NCI-H82 treated with DMSO at 0.1 percent for 48 hours (cell line): ENCODE results near the gene KLF13.

Source experiments
- DNase-seq: peaks from one replicate; lab custom pipeline; 2025; ENCODE audit not compliant: unreplicated experiment; lab: John Stamatoyannopoulos, UW

The KLF13 gene

GRCh38 chr15:31298707-31299172, 27.9 kb upstream of the KLF13 start:
- peak; percentile 27 for DNase-seq

GRCh38 chr15:31300208-31300661, 26.4 kb upstream of the KLF13 start:
- DNase-seq = no peak

GRCh38 chr15:31300981-31301672, 25.5 kb upstream of the KLF13 start:
- peak; percentile 64 for DNase-seq

- no peak for DNase-seq
Measured at GRCh38 chr15:31301673-31301990, 25.0 kb upstream of the KLF13 start.

- DNase-seq = no peak
Measured at GRCh38 chr15:31302029-31302657, 24.5 kb upstream of the KLF13 start.

GRCh38 chr15:31302778-31303725, 23.6 kb upstream of the KLF13 start:
- DNase-seq = no peak

GRCh38 chr15:31303726-31304648, 22.6 kb upstream of the KLF13 start:
- no peak for DNase-seq

GRCh38 chr15:31304751-31305365, 21.8 kb upstream of the KLF13 start:
- no peak for DNase-seq

GRCh38 chr15:31305375-31305774, 21.3 kb upstream of the KLF13 start:
- no peak for DNase-seq

- DNase-seq = no peak
Measured at GRCh38 chr15:31305796-31306425, 20.7 kb upstream of the KLF13 start.

GRCh38 chr15:31306426-31307269, 20.0 kb upstream of the KLF13 start:
- no peak for DNase-seq

GRCh38 chr15:31307270-31308184, 19.1 kb upstream of the KLF13 start:
- no peak for DNase-seq

GRCh38 chr15:31308185-31308639, 18.4 kb upstream of the KLF13 start:
- no peak for DNase-seq

GRCh38 chr15:31309893-31310606, 16.6 kb upstream of the KLF13 start:
- no peak for DNase-seq

- no peak for DNase-seq
Measured at GRCh38 chr15:31311735-31312619, 14.7 kb upstream of the KLF13 start.

GRCh38 chr15:31313223-31313622, 13.4 kb upstream of the KLF13 start:
- no peak for DNase-seq
